Activated CD8-positive, alpha-beta memory T cell treated with anti-CD3 and anti-CD28 coated beads, Interleukin-2, amount 50 U/mL, for 4 hours (primary cell): ENCODE results near the gene TLX3.
"Not testable (repeated sequence)": the region's sequence is repeated elsewhere in the genome, so short reads cannot be mapped to it uniquely, and the experiment has no call there.

Experiments used
- DNase-seq: peaks from one replicate; pipeline ENCODE4 v3.0.0-alpha.2; 2020

Gene TLX3

DNA sequence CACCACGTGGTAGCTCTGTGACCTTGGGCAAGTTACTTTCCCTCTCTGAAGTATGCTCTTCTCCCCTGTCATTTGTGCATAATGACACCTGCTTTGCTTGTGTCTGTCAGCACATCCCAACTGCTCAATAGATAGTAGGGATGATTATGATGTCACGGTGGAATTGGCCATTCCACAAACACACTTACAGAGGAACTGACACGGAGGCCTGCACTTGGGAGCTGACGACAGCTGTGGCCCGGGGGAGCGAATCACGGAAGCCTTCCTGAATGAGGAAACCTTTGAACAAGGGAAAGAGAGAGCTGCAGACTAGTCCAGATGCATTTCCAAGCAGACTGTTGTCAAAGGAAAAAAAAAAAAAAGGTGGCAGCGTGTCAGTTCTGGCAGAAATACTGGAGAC, 21.0 kb downstream of the TLX3 start:
- DNase-seq, result no peak

DNA sequence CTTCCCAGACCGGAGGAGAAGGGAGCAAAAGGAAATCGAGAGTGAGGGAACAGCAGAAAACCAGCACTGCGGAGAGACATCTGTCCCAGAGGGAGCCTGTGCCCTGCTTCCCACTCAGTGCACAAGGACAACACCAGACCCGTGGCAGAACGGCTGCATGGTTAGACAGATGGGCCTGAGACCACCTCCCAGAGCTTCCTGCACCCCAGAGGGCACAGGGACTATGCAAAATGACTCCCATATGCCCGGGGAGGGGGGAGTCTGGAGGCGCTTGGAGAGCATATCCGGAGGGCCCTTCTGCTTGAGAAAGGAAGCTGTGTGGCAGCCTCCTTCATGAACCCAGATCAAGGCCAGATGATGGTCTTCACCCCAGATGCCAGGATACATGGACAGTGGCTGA, 26.6 kb downstream of the TLX3 start:
- no peak for DNase-seq

DNA sequence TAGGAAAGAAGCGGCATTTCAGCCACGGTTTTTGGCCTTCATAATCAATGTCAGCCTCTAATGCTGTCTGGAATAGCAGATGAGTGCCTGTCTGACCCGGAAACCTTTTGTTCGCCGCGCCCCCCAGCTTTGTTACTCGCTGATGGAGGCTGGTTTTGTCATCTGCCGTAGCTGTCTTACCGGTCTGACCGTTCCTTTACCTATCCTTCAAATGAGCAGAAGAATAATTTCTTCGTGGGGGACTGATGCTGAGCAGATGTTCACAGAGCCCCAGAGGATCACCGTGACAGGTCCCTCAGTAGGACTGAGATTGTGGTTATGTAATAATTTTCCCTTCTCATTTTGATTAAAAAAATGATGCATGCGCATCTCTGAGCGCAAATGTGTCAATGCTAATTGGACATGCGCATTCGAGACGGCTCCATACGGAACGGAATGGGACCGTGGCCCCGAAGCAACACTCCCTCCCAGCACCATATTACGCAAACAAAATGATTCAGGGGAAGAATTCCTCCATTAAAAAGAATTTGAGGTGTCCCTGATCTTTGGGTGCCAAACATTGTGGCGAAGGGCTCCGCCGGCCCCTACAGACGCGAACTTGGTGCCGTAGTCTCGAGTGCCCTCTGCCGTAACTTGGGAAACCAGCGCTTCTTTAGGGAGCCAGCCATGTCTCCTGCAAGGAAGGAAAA, 27.6 kb downstream of the TLX3 start:
- no peak for DNase-seq

DNA sequence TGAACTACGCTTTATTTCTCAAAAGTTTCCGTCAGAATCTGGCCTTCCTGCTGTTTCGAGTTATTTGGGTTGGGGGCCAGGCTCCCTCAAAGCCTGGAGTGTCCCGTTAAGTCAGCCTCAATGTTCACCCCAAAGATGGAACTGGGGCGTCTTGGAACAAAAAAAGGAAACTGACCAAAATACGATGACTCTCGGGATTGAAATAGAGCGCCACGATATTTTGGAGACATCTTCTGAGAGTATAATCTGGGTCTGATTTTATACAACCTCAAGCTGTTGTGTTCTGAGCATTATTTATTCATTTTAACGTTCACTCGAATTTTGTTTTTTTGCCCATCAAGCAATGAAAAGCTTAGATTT, 28.1 kb downstream of the TLX3 start:
- DNase-seq, result no peak

DNA sequence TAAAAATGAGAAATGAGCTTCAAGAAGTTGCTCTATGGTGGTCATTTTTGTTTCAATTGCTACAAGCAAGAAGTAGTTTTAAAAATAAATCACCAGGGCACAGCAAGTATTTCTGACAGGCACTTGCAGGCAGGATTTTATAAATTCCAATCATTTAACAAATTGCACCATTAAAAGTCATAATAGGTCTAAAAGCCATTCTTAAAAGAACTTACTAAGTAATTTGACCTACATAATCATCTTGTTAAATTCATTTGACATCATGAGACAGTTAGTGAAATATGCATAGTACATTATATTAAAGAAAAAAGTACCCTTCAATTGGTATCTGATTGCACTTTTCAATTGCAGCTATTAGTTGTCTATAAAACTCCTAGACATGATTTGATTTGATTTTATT, 31.0 kb downstream of the TLX3 start:
- DNase-seq, result no peak

DNA sequence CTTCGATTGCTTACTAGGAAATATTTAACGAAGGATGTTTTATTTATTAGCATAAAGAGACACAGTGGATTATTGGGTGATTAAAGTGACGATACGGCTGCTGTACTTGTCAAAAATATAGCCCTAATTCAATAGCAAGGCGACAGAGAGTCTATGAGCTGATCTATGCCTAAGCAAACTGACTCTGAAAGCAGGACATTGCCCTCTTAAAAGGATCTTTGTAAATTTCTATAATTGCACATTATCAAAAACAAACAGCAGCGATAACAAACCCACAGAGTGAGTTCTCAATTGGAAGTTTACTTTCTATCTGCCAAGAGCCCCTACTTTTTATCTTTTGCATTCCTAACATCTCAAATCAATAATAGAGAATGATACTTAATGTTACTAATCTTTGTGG, 31.4 kb downstream of the TLX3 start:
- DNase-seq, result no peak

DNA sequence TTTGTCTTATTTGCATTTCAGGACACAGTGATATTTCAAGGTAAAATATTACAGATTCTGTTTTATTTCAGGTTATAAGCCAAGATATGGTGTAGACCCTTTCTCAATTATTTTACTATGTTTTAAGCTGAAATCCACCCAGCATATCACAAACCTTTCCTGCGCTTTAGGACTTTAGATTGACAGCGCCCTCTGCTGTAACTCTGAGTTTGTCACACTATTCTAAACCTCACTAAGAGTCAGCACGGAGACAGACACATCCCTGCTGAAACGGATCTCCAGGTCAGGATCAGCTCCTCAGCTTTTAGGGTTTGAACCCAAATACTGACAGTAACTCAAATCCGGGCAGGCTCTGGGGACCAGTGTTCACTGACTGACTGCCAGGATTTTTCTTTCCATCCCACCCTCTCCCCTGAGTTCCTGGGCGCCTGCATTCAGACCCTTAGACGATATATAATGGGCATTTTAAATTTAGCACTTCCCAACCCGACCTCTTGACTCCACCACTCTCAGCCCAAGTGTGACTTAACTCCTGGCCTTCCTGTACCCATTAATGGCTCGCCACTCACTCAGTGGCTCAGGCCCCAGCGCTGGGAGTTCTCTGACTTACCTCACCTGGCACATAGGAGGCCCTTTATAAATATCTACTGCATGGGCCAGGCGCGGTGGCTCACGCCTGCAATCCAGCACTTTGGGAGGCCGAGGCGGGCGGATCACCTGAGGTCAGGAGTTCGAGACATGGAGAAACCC, 33.5 kb downstream of the TLX3 start:
- DNase-seq, result peak; percentile 18

DNA sequence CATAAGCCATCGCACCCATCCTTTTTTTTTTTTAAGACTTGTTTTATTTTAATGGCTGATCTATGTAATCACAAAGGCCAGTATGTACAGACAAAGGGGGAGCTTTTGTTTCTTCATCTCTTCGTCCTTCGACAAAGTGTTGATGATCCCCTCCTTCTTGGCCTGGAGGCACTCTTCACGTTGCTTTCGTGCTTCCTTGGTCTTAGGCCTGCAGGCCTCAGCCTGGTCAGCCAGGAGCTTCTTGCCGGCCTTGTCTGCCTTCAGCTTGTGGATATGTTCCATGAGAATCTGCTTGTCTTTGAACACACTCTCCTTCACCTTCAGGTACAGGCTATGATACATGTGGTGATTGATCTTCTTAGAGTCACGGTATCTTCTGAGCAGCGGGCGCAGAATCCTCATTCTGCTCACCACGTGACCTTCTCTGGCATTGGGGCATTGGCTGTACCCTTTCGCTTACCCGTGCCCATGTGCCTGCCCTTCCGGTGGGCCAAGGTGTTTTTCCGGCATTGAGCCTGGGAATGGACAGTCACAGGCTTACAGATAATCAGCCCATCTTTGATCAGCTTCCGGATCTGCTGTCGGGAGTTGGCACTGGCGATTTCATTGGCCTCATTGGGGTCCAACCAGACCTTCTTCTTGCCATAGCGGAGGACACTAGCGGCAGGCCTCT, 36.0 kb downstream of the TLX3 start:
- DNase-seq, result no peak

DNA sequence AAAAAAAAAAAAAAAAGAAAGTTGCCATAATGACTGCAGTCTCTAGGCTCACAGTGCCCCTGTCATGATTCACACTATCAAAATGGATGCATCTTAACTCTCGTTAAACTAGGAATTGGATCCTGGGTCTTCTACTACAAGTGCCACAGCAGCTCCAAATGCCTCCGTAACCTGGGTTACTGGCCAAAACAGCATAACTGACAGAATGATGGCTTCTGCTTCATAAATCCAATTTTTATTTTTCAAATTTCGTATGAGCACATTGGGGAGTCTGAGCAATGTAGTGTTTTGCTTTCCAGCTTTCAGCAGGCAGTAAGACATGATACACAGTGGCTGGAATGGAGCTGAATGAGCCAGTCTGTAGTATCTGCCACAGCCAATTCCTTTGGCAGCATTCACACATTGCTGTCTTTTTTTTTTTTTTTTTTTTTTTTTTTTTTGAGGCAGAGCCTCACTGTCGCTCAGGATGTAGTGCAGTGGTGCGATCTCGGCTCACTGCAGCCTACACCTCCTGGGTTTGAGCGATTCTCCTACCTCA, 42.6 kb downstream of the TLX3 start:
- no peak for DNase-seq

DNA sequence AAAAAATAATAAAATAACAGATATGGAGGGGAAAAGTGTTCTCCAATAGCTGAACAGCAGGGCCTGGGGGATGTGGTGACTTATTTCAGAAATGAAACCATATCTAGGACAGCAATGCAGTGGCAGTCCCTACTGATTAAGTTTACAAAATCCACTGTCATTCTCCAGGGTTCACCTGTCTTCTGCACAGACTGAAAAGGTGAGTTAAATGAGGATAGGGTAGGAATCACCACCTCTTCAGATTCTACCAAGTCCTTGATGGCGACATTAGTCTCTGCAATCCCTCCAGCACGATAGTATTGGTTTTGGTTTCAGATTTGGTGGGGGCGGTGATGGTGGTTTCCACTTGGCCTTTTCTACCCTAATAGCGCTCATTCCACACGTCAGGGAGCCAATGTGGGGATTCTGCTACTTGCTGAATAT, 46.3 kb downstream of the TLX3 start:
- DNase-seq, result no peak

DNA sequence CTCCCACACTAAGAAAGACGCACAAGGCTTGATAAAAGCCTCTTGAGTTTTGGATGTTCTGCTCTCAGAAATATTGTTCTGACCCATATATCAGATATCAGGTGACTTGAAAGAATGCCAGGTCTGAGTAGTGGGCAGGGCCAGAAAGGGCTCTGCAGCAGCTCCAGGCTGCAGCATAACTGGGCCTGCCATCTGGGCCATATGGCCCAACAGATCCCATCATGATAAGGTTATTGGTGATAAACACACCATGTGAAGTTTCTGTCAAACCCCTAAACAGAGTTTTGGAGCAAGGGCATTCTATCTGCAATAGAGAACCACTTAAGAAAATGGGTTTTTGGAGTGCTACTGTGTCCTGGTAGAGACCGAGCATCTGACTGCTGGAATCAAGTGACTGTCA, 48.8 kb downstream of the TLX3 start:
- DNase-seq, result no peak

DNA sequence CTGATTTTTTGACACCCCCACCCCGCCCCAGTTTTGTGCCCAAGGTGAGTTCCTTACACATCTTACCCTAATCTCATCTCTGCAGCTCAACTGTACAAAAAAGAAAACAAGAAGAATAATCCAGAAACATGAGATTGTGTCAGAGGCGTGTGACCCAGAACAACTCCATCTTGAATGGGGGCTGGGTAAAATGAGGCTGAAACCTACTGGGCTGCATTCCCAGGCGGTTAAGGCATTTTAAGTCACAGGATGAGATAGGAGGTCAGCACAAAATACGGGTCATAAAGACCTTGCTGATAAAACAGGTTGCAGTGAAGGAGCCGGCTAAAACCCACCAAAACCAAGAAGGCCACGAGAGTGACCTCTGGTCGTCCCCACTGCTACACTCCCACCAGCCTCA, 52.1 kb downstream of the TLX3 start:
- DNase-seq, result not testable (repeated sequence)
